Stomach smooth muscle (tissue), 2 donors: ENCODE data around the gene PLLP.

Experiments
- H3K27ac ChIP-seq: one replicate; pipeline ENCODE4 v1.7.0; 2013; ENCODE audit warnings: mild to moderate bottlenecking, low read length, inconsistent platforms
- H3K27me3 ChIP-seq, 2 donors: one replicate each; pipeline ENCODE4 v1.7.0; 2013; ENCODE audit warnings: low read length in 2 of 2; ENCODE audit not compliant: insufficient read depth in 2 of 2, control insufficient read depth in 1 of 2
- H3K36me3 ChIP-seq, 2 donors: one replicate each; pipeline ENCODE4 v1.7.0; 2013; ENCODE audit warnings: low read length in 2 of 2; ENCODE audit not compliant: control insufficient read depth in 2 of 2, insufficient read depth in 2 of 2
- H3K4me1 ChIP-seq: one replicate; pipeline ENCODE4 v1.7.0; 2013; ENCODE audit warnings: low read length; ENCODE audit not compliant: control insufficient read depth, insufficient read depth
- H3K4me3 ChIP-seq, 2 donors: one replicate each; pipeline ENCODE4 v1.7.0; 2013; ENCODE audit warnings: low read length in 2 of 2
- H3K9ac ChIP-seq, 2 donors: one replicate each; pipeline ENCODE4 v1.7.0; 2013; ENCODE audit warnings: low read length in 2 of 2, mild to moderate bottlenecking in 1 of 2
- H3K9me3 ChIP-seq, 2 donors: one replicate each; pipeline ENCODE4 v1.7.0; 2013; ENCODE audit warnings: low read length in 2 of 2; ENCODE audit not compliant: control insufficient read depth in 2 of 2
- donor health status: healthy.
- donor health status: Pancreatic carcinoma.

PLLP gene

GRCh38 chr16:57301126-57301817 lies 16.8 kb upstream of the PLLP start:
- H3K4me3 ChIP-seq, result peak overlapping the region; percentile 41 to 75

GRCh38 chr16:57300387-57301125 lies 16.1 kb upstream of the PLLP start:
- H3K9ac ChIP-seq, result peak overlapping the region; percentile 74 to 80
- no peaks in the 10 kb centered on the region for H3K27me3 ChIP-seq
- no peaks in the 10 kb centered on the region for H3K9me3 ChIP-seq
- peak overlapping the region; percentile 88 for H3K27ac ChIP-seq
- no peaks in the 10 kb centered on the region for H3K36me3 ChIP-seq
- H3K4me3 ChIP-seq, result peak overlapping the region; percentile 75 to 86
- peaks cover 29% of the 10 kb centered on the region for H3K4me1 ChIP-seq

More at GRCh38 chr16:57301126-57301817, 16.8 kb upstream of the PLLP start:
- peak overlapping the region in 1 of 2 donors; percentile 68 for H3K9ac ChIP-seq
- peaks cover 29% of the 10 kb centered on the region for H3K4me1 ChIP-seq
- H3K27me3 ChIP-seq, result no peaks in the 10 kb centered on the region
- no peaks in the 10 kb centered on the region for H3K36me3 ChIP-seq
- peak overlapping the region; percentile 24 for H3K27ac ChIP-seq
- H3K9me3 ChIP-seq, result no peaks in the 10 kb centered on the region

GRCh38 chr16:57299719-57300386 lies 15.4 kb upstream of the PLLP start:
- peak overlapping the region; percentile 88 for H3K27ac ChIP-seq
- H3K9ac ChIP-seq, result peak overlapping the region; percentile 74 to 80
- peak overlapping the region; percentile 75 to 86 for H3K4me3 ChIP-seq
- no peaks in the 10 kb centered on the region for H3K27me3 ChIP-seq
- H3K36me3 ChIP-seq, result no peaks in the 10 kb centered on the region
- H3K4me1 ChIP-seq, result peaks cover 29% of the 10 kb centered on the region
- H3K9me3 ChIP-seq, result no peaks in the 10 kb centered on the region

GRCh38 chr16:57299009-57299718 lies 14.7 kb upstream of the PLLP start:
- peak overlapping the region; percentile 74 to 80 for H3K9ac ChIP-seq
- peaks cover 25% of the 10 kb centered on the region for H3K4me1 ChIP-seq
- H3K4me3 ChIP-seq, result peak overlapping the region; percentile 75 to 86
- H3K36me3 ChIP-seq, result no peaks in the 10 kb centered on the region
- peak overlapping the region; percentile 88 for H3K27ac ChIP-seq
- H3K27me3 ChIP-seq, result no peaks in the 10 kb centered on the region
- no peaks in the 10 kb centered on the region for H3K9me3 ChIP-seq

GRCh38 chr16:57297856-57298255 lies 13.4 kb upstream of the PLLP start:
- H3K4me1 ChIP-seq, result peaks cover 22% of the 10 kb centered on the region
- H3K27me3 ChIP-seq, result no peaks in the 10 kb centered on the region
- no peaks in the 10 kb centered on the region for H3K9me3 ChIP-seq
- H3K36me3 ChIP-seq, result no peaks in the 10 kb centered on the region
- no peak overlapping the region for H3K27ac ChIP-seq
- H3K4me3 ChIP-seq, result no peak overlapping the region
- H3K9ac ChIP-seq, result no peak overlapping the region

GRCh38 chr16:57289391-57290257 lies 5.2 kb upstream of the PLLP start:
- no peaks in the 10 kb centered on the region for H3K9me3 ChIP-seq
- peaks cover 6% of the 10 kb centered on the region for H3K4me1 ChIP-seq
- no peak overlapping the region for H3K27ac ChIP-seq
- no peaks in the 10 kb centered on the region for H3K36me3 ChIP-seq
- H3K9ac ChIP-seq, result no peak overlapping the region
- H3K4me3 ChIP-seq, result no peak overlapping the region
- H3K27me3 ChIP-seq, result peaks cover 5 to 8% of the 10 kb centered on the region in 2 donors

- peaks cover 13% of the 10 kb centered on the region for H3K4me1 ChIP-seq
- no peak overlapping the region for H3K4me3 ChIP-seq
Measured at GRCh38 chr16:57285379-57285778, 907 bp upstream of the PLLP start.

GRCh38 chr16:57284952-57285363 lies 486 bp upstream of the PLLP start:
- peak overlapping the region; percentile 40 to 71 for H3K4me3 ChIP-seq
- H3K27ac ChIP-seq, result no peak overlapping the region
- H3K9me3 ChIP-seq, result no peaks in the 10 kb centered on the region
- H3K9ac ChIP-seq, result no peak overlapping the region
- H3K36me3 ChIP-seq, result no peaks in the 10 kb centered on the region
- H3K27me3 ChIP-seq, result peaks cover 16 to 30% of the 10 kb centered on the region in 2 donors
- peaks cover 13% of the 10 kb centered on the region for H3K4me1 ChIP-seq

More at GRCh38 chr16:57285379-57285778, 907 bp upstream of the PLLP start:
- peaks cover 16 to 30% of the 10 kb centered on the region in 2 donors for H3K27me3 ChIP-seq
- no peak overlapping the region for H3K9ac ChIP-seq
- H3K9me3 ChIP-seq, result no peaks in the 10 kb centered on the region
- no peak overlapping the region for H3K27ac ChIP-seq
- H3K36me3 ChIP-seq, result no peaks in the 10 kb centered on the region

- H3K9me3 ChIP-seq, result no peaks in the 10 kb centered on the region
- H3K27me3 ChIP-seq, result peaks cover 16 to 30% of the 10 kb centered on the region in 2 donors
- H3K4me1 ChIP-seq, result peaks cover 13% of the 10 kb centered on the region
- H3K9ac ChIP-seq, result no peak overlapping the region
- no peak overlapping the region for H3K27ac ChIP-seq
- no peaks in the 10 kb centered on the region for H3K36me3 ChIP-seq
- peak overlapping the region; percentile 35 to 71 for H3K4me3 ChIP-seq
Measured at GRCh38 chr16:57283959-57284208, 588 bp downstream of the PLLP start.
